Measurements from ENCODE around the gene C10orf143. TPM values are rescaled to one million over a fixed set of nuclear protein-coding genes. Genes with fewer than 3 reads are reported as not detected.

Gene C10orf143
- total and polyA plus RNA-seq, 2 of the 8 experiments (the other 6 are each of a cell fraction or from before 2014, with no cell fraction given): 1.6 to 2.0 TPM

DNA sequence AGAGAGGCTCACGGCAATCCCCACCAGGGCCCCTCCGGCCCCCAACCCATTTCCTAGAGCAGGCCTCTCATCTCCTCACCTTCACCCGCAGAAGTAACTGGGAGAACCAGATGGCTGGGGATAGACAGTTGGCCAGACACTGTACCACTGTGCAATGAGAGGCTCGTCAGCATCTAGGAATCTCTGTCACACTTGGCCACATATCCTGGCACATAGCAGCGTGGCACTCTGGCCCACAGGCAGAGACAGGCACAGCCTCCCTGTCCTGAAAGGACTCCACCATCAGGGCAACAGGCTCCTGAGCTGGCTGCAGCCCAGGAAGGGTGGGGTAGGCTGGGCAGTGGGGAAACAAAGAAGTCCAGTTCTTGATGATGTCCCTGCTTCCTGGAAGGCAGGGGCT lies 45.8 kb downstream of the C10orf143 start:
- no peak overlapping the region for H4K5ac ChIP-seq (ENCODE audit: insufficient read length, low read depth, low read length)
- no peak overlapping the region for H4K8ac ChIP-seq (ENCODE audit: extremely low read depth, insufficient read depth, low read length)
- no peak overlapping the region for H2AFZ ChIP-seq (ENCODE audit: low read length)
- no peaks in the 10 kb centered on the region for H3K23me2 ChIP-seq (ENCODE audit: low read depth, low read length)
- no peak overlapping the region for H3K4me2 ChIP-seq (ENCODE audit: insufficient read depth in 1 of 2, low read depth in 2 of 2, low read length in 2 of 2)
- no peak overlapping the region for H2BK15ac ChIP-seq (ENCODE audit: low read length)
- H3K9ac ChIP-seq (replicated peaks in 1 of 4; ENCODE audit: extremely low read depth in 1 of 4, low read depth in 3 of 4, low read length in 3 of 4): no peak overlapping the region
- H2BK12ac ChIP-seq (ENCODE audit: low read depth, low read length): no peak overlapping the region
- H3K9me3 ChIP-seq (ENCODE audit: insufficient read depth in 2 of 2, low read depth in 1 of 2, low read length in 1 of 2): no peaks in the 10 kb centered on the region
- no peak overlapping the region for H3K14ac ChIP-seq (ENCODE audit: insufficient read length)
- H3K79me2 ChIP-seq (ENCODE audit: control insufficient read depth in 1 of 2, insufficient read depth in 2 of 2, low read length in 2 of 2): no peaks in the 10 kb centered on the region
- no peak overlapping the region for H2BK120ac ChIP-seq (replicated peaks; ENCODE audit: low read depth, low read length)
- no peak for FAIRE-seq
- H3K4ac ChIP-seq (replicated peaks; ENCODE audit: insufficient read length, low read depth, low read length): no peak overlapping the region
- no peak overlapping the region for H2BK20ac ChIP-seq (ENCODE audit: low read length)
- H2BK5ac ChIP-seq (ENCODE audit: low read depth, low read length): no peak overlapping the region
- H2AK5ac ChIP-seq (ENCODE audit: low read depth, low read length): no peak overlapping the region
- DNase-seq (ENCODE audit: low read depth in 1 of 2, low spot score in 2 of 2): no peak
- H3K79me1 ChIP-seq (ENCODE audit: low read depth, low read length): no peaks in the 10 kb centered on the region
- no peaks in the 10 kb centered on the region for H3K4me1 ChIP-seq (replicated peaks in 1 of 4; ENCODE audit: control insufficient read depth in 3 of 4, insufficient read depth in 4 of 4, low read length in 3 of 4)
- no peak overlapping the region for H4K91ac ChIP-seq (replicated peaks; ENCODE audit: insufficient read length, low read length)
- H3K23ac ChIP-seq (ENCODE audit: insufficient read length): no peak overlapping the region
- CTCF ChIA-PET (ENCODE audit: partially characterized antibody): interaction anchor here (0.8 to 1.0 kb wide), 2 partner anchors 17 to 20 kb away, joined by 3 read pairs; no protein-coding TSS in a partner anchor
- 91% methylated on average over 5 of the region's 5 CpGs; no CpG with 5 or more reads in 1 of the 2 experiments for WGBS, 2 experiments (ENCODE audit: extremely low coverage in 1 of 2, insufficient coverage in 1 of 2, insufficient read length in 1 of 2, insufficient replicate concordance in 2 of 2, low coverage in 1 of 2, low lambda C conversion rate in 2 of 2, missing lambda C conversion rate in 1 of 2)
- no peak overlapping the region for H3K4me3 ChIP-seq (ENCODE audit: extremely low read depth in 1 of 4, insufficient read depth in 2 of 4, low read depth in 3 of 4, low read length in 4 of 4)
- H3K27ac ChIP-seq (ENCODE audit: low read depth, low read length): no peak overlapping the region
- POLR2A ChIA-PET (ENCODE audit: partially characterized antibody): no interaction called here
- H3K18ac ChIP-seq (ENCODE audit: extremely low read depth, low read length): no peak overlapping the region
- no peak overlapping the region for H3K56ac ChIP-seq (replicated peaks; ENCODE audit: insufficient read length, low read depth, low read length)
- no peaks in the 10 kb centered on the region for H3K27me3 ChIP-seq (replicated peaks in 1 of 4; ENCODE audit: control insufficient read depth in 3 of 4, extremely low read depth in 1 of 4, insufficient read depth in 3 of 4, low read length in 3 of 4)
- no peaks in the 10 kb centered on the region for H3K36me3 ChIP-seq (ENCODE audit: control insufficient read depth in 2 of 4, insufficient read depth in 4 of 4, low read length in 3 of 4)
- TF ChIP-seq RXRA (IDR thresholded peaks at IDR 0.05; ENCODE audit: insufficient read depth, low read depth, low read length) (no peak), CEBPB (IDR thresholded peaks at IDR 0.05; ENCODE audit: low read depth, low read length) (no peak)
- H4K20me1 ChIP-seq (replicated peaks in 1 of 2; ENCODE audit: control insufficient read depth in 1 of 2, insufficient read depth in 2 of 2, low read length in 2 of 2): no peaks in the 10 kb centered on the region

All from H1 (cell line).